HG03354 (cell line): ENCODE data around the gene RPEL1.
"Not testable (repeated sequence)": the region's sequence is repeated elsewhere in the genome, so short reads cannot be mapped to it uniquely, and the experiment has no call there.

ENCODE experiments used
- ATAC-seq: cut with Tn5 transposase; IDR thresholded peaks from one replicate; pipeline ENCODE4 v1.9.1; 2021; ENCODE audit warnings: mild to moderate bottlenecking; ENCODE audit not compliant: unreplicated experiment, poor library complexity, severe bottlenecking

The RPEL1 gene

DNA sequence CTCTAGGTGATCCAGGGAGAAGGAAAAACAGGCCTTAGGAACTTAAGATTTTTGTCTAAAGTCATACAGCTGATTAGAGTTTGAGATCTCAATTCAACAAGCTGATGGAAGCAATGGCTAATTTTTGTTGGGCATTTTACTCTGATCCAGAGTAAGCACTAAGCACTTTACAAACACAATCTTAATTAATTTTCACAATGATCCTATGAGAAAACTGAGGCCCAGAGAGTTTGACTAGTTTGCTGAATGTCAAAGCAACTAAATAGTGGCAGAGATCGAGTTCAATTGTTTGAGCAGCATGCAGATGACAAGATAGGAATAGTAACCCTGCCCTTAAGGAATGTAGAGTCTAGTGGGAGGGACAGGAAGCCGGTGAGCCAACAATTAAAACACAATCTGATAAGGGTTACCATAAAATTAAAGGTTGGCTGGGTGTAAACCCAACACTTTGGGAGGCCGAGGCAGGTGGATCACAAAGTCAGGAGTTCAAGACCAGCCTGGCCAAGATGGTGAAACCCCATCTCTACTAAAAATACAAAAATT lies 13.5 kb upstream of the RPEL1 start:
- ATAC-seq, result no peak

GRCh38 chr10:103232772-103233488 lies 12.8 kb upstream of the RPEL1 start:
- no peak for ATAC-seq

DNA sequence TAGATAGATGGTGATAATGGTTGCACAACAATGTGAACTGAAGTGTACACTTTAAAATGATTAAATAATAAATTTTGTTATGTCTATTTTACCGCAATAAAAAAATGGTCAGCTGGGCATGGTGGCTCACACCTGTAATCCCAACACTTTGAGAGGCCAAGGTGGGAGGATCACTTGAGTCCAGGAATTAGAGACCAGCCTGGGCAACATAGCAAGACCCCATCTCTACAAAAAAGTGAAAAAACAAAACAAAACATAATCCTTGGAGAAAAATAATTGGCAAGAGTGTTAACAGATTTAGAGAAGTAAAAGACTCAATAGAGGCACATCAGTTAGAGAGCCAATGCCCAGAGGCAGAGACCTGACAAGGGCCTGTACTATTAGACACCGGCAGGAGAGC lies 9.9 kb upstream of the RPEL1 start:
- ATAC-seq, result no peak

DNA sequence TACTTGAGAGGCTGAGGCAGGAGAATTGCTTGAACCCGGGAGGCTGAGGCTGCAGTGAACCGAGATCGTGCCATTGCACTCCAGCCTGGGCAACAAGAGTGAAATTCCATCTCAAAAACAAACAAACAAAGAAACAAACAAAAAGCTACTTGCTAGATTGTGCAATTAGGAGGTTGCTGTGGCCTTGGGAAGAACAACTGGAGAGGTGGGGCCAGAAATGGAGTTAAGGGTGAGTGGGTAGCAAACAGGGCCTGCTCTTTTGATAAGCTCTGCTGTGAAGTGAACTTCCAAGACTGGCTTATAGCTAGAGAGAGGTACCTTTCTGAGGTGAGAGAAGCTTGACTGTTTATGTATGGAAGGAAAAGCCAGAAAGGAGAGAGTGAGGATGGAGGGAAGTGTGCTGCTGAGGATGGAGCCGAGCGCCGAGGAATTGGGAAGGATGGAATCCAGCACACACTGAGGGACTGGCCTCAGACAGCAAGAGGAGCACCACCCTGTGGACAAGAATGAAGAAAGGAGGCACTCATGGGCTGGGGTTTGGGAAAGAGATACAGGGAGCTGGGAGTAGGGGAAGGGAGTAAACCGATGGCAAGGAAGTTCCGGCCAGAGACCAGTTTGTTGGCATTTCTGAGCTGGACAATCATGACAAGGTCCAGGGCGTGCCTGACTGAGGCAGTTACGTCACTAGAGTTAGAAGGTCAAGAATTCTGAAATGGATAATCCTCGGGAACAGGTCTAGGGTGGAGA lies 7.0 kb upstream of the RPEL1 start:
- ATAC-seq, result no peak

GRCh38 chr10:103241262-103242011 lies 4.2 kb upstream of the RPEL1 start:
- ATAC-seq, result no peak

DNA sequence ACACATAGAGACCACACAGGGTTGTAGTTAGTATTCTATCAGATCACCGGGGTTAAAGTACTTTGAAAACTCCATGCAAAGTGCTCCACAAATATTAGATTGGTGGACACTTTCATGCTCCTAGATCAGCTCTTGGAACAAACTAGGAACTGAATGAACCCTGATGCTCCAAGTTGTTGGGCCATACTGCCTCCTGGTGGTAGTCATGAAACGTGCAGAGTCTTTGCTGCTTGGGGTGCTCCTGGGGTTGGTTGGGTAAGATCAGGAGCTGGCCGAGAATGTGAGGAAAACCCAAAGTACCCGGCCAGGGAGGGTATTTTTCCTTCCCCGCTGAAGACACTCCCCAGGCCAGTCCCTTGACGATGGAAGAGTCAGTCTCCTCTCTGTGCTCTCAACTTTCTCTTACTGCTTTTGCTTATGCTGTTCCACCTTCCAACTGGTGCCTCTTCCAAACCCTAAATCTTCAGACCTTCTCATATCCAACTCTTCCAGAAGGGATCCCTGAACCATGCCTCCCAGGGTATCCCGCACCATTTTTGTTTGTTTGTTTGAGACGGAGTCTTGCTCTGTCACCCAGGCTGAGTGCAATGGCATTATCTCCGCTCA lies 918 bp upstream of the RPEL1 start:
- no peak for ATAC-seq

DNA sequence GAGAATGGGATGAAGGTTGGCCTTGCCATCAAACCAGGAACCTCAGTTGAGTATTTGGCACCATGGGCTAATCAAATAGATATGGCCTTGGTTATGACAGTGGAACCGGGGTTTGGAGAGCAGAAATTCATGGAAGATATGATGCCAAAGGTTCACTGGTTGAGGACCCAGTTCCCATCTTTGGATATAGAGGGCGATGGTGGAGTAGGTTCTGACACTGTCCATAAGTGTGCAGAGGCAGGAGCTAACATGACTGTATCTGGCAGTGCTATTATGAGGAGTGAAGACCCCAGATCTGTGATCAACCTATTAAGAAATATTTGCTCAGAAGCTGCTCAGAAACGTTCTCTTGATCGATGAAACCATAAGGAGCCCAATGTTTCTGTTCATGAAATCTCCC lies 637 bp downstream of the RPEL1 start:
- no peak for ATAC-seq

DNA sequence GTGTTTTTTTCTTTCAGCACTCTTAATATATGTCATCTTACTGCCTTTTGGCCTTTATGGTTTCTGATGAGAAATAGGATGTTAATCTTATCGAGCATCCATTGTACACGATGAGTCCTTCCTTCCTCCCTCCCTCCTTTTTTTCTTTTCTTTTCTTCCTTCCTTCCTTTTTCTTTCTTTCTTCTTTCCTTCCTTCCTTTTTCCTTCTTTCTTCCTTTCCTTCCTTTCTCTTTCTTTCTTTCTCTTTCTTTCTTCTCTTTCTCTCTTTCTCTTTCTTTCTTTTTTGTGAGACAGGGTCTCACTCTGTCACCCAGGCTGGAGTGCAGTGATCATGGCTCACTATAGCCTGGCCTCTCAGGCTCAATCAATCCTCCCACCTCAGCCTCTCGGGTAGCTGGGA lies 8.4 kb downstream of the RPEL1 start:
- ATAC-seq, result no peak

DNA sequence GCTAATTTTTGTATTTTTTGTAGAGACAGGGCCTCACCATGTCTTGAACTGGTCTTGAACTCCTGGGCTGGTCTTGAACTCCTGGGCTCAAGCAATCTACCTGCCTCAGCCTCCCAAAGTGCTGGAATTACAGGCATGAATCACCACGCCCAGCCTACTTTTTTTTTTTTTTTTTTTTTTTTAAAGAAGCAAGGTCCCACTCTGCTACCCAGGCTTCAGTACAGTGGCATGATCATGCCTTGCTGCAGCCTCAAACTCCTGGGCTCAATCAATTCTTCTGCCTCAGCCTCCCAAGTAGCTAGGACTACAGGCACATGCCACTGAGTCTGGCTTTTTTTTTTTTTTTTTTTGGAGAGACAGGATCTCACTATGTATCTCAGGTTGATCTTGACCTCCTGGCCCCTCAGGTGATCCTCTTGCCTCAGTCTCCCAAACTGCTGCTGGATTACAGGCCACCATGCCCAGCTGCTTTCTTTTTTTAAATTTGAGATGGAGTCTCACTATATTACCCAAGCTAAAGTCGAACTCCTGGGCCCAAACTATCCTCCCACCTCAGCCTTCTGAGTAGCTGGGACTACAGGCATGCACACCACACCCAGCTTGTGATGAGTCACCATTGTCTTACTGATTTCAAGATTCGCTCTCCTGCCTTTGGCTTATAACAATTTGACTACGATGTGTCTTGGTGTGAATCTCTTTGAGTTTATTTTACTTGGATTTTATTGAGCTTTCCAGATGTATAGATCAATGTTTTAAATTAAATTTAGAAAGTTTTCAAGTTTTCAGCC lies 9.0 kb downstream of the RPEL1 start:
- no peak for ATAC-seq

DNA sequence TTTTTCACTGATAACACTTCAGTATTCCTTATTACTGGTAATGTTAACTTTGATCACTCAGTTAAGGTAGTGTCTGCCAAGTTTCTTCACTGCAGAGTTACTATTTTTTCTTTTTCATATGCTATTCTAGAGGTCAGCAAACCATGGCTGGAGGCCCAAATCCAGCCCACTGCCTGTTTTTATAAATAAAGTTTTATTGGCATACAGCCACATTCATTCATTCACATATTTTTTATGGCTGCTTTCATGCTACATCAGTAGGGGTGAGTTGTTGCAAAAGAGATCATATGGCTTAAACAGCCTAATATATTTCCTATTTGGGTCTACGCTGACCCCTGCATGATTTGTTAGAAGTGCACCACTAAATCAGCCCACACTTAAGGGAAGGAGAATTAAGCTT lies 10.9 kb downstream of the RPEL1 start:
- ATAC-seq, result no peak

DNA sequence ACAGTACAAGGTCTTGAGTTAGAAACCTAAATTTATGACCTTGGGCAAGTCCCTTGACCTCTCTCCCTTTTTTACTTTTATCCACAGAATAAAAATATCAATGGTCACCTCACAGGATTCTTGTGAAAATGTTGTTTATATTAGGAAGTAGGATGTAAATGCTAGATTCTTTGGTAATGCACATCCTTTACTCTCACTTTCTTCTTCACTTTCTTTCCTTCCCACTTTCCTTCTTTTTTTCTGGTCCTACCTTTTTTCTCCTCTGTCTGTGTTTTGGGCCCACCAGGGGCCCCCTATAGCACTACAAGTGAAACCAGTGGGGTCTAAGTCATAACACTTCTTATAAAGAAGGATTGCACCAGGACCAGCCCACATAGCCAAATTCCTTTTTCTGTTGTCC lies 12.1 kb downstream of the RPEL1 start:
- no peak for ATAC-seq

DNA sequence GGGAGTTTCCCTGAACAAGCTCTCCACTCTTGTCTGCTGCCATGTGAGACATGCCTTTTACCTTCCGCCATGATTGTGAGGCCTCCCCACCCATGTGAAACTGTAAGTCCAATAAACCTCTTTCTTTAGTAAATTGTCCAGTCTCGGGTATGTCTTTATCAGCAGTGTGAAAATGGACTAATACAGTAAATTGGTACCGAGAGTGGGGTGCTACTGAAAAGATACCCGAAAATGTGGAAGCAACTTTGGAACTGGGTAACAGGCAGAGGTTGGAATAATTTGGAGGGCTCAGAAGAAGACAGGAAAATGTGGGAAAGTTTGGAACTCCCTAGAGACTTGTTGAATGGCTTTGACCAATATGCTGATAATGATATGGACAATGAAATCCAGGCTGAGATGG lies 13.2 kb downstream of the RPEL1 start:
- ATAC-seq, result not testable (repeated sequence)

- no peak for ATAC-seq
Observed at GRCh38 chr10:103259989-103260388, 14.3 kb downstream of the RPEL1 start.

DNA sequence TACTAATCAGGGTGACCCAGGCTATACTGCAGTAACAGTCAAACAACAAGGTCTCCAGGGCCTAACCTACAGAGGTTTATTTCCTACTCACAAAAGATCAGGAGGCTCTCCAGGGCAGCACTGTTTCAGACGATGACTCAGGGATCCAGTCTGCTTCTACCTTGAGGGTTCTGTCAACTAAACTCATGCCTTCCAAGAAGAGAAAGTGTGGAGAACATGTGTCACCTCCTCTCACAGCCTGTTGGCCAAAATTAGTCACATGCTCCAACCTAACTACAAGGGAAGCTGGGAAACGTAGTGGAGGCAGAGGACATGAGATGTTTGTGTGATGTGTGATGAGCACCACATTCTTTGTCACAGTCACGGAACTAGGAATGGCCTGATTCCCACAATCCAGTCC lies 16.5 kb downstream of the RPEL1 start:
- ATAC-seq, result no peak

- ATAC-seq, result no peak
Observed at GRCh38 chr10:103265717-103266329, 20.1 kb downstream of the RPEL1 start.

GRCh38 chr10:103273041-103273441 lies 27.4 kb downstream of the RPEL1 start:
- ATAC-seq, result no peak

GRCh38 chr10:103276251-103276895 lies 30.7 kb downstream of the RPEL1 start:
- ATAC-seq, result no peak

DNA sequence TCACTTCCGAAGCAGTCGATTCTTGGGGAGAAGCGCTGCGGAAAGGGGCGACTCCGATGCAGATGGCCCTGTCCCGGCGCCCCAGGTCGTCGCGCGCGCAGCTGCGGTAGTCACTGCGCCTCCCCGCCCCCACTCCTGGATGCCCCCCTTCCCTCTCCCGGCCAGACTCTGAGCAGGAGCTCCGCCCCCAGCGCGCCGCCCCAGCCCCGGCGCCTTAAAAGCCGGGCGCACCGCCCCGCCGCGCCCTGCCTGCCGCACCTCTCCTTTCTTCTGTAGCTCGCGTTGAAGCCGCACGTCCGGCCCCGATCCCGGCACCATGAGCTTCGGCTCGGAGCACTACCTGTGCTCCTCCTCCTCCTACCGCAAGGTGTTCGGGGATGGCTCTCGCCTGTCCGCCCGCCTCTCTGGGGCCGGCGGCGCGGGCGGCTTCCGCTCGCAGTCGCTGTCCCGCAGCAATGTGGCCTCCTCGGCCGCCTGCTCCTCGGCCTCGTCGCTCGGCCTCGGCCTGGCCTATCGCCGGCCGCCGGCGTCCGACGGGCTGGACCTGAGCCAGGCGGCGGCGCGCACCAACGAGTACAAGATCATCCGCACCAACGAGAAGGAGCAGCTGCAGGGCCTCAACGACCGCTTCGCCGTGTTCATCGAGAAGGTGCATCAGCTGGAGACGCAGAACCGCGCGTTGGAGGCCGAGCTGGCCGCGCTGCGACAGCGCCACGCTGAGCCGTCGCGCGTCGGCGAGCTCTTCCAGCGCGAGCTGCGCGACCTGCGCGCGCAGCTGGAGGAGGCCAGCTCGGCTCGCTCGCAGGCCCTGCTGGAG lies 31.4 kb downstream of the RPEL1 start, which contains the start of gene INA:
TSS of gene INA (plus strand) at position 243 of the 817 bp plus-strand sequence. CDS start at position 317, 74 bp downstream.
- ATAC-seq, result no peak
